ENCODE results near the gene TMEM170B. TPM values are rescaled to one million over a fixed set of nuclear protein-coding genes. Genes with fewer than 3 reads are reported as not detected.

TMEM170B gene
- polyA plus RNA-seq, 2 of the 4 experiments (the other 2 are of a cell fraction) = 2.5 to 3.2 TPM

DNA sequence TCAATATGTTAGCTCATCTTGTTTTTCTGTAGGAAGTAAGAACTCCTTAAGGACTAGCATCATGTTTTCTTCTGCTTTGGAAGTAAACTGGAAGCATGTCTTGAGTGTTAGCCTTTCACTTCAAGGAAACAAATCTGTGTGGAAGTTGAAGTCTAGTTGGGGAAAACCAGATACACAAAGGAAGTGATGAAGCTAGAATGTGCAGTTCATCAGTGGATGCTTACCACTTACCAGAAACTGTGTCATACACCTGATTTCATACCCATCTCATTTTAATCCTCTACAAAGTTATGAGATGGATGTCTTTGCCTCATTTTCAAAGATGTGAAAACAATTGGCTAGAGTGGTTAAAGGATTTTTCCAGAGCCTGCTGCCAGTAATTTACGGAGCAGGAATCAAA, 75.8 kb downstream of the TMEM170B start:
- Histone ChIP-seq H3K9me3 (peaks cover 11% of the 10 kb centered on the region; the same call in 2 of the 3 replicates), H3K27ac (peak overlapping the region; percentile 62 to 84), H3K4me1 (peaks cover 45% of the 10 kb centered on the region), H3K4me2 (peak overlapping the region; percentile 45), H3K4me3 (no peak overlapping the region)
- WGBS (ENCODE audit: missing lambda C conversion rate) = 96% methylated on average over 1 of the region's 1 CpG
- TF ChIP-seq, protein P1, sequence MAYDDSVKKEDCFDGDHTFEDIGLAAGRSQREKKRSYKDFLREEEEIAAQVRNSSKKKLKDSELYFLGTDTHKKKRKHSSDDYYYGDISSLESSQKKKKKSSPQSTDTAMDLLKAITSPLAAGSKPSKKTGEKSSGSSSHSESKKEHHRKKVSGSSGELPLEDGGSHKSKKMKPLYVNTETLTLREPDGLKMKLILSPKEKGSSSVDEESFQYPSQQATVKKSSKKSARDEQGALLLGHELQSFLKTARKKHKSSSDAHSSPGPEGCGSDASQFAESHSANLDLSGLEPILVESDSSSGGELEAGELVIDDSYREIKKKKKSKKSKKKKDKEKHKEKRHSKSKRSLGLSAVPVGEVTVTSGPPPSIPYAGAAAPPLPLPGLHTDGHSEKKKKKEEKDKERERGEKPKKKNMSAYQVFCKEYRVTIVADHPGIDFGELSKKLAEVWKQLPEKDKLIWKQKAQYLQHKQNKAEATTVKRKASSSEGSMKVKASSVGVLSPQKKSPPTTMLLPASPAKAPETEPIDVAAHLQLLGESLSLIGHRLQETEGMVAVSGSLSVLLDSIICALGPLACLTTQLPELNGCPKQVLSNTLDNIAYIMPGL (CRISPR knock-in tag; IDR thresholded peaks at IDR 0.05; ENCODE audit: borderline replicate concordance) = no peak
- TF ChIP-seq CHD4 (IDR thresholded peaks at IDR 0.05; ENCODE audit: borderline replicate concordance) = no peak
- TF ChIP-seq HOXA7 (CRISPR knock-in tag; IDR thresholded peaks at IDR 0.05) = no peak
- TF ChIP-seq ZSCAN20 (CRISPR knock-in tag; IDR thresholded peaks at IDR 0.05) = no peak
- TF ChIP-seq TP53 (CRISPR knock-in tag; IDR thresholded peaks at IDR 0.05) = no peak
- TF ChIP-seq MAFK (IDR thresholded peaks at IDR 0.05; ENCODE audit: partially characterized antibody) = no peak
- FAIRE-seq (no peak), ATAC-seq (no peak), DNase-seq (ENCODE audit: low read depth in 1 of 2, low spot score in 1 of 2) (no peak)
- CTCF ChIA-PET = interaction anchor here (1.4 kb wide), 1 partner anchor 677 kb away, joined by 4 read pairs; the partner anchor contains the start of gene EDN1
- POLR2A ChIA-PET = no interaction called here

DNA sequence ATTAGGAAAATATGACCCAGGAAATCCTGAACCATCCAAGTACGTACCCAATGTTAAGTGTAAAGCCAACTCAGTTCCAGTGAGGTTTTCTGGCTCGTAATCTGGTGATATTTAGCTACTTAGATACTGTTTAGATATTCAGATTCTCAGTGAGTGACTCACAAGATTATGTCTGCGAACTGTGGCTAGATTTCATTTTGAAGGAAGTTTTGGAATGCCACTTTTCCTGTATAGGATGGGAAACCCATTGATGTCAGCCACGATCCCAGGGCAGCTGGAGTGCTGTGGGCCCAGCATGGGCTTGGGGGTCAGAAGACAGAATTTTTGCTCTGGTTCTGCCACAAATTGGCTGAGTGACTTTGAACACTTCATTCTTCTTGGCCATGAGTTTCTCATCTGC, 76.3 kb downstream of the TMEM170B start:
- H3K4me3 ChIP-seq = no peak overlapping the region
- peaks cover 11% of the 10 kb centered on the region; the same call in 2 of the 3 replicates for H3K9me3 ChIP-seq
- peak overlapping the region; percentile 45 for H3K4me2 ChIP-seq
- peak; percentile 8 to 57 for DNase-seq (ENCODE audit: low read depth in 1 of 2, low spot score in 1 of 2)
- POLR2A ChIA-PET = interaction anchor here (1.1 kb wide), 1 partner anchor 677 kb away, joined by 3 read pairs; the partner anchor contains the start of gene EDN1
- peak in 1 of 2 experiments; percentile 48; a peak in 3 of 6 replicates for ATAC-seq
- 10% methylated on average over 4 of the region's 4 CpGs for WGBS (ENCODE audit: missing lambda C conversion rate)
- CTCF ChIA-PET = interaction anchor here (1.4 kb wide), 1 partner anchor 676 kb away, joined by 4 read pairs; the partner anchor contains the start of gene EDN1
- no peak for FAIRE-seq
- peaks cover 39% of the 10 kb centered on the region for H3K4me1 ChIP-seq
- H3K27ac ChIP-seq = peak overlapping the region; percentile 62 to 84
- TF ChIP-seq, protein P2, sequence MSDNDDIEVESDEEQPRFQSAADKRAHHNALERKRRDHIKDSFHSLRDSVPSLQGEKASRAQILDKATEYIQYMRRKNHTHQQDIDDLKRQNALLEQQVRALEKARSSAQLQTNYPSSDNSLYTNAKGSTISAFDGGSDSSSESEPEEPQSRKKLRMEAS (IDR thresholded peaks at IDR 0.05) = peak; percentile 45; the same call in 1 of the 2 replicates
- TF ChIP-seq HOXA7 (CRISPR knock-in tag; IDR thresholded peaks at IDR 0.05) (no peak), ZFP36 (IDR thresholded peaks at IDR 0.05; ENCODE audit: borderline replicate concordance, partially characterized antibody) (no peak), SMC3 (IDR thresholded peaks at IDR 0.05) (no peak), CHD4 (IDR thresholded peaks at IDR 0.05; ENCODE audit: borderline replicate concordance) (no peak), FOSL2 (IDR thresholded peaks at IDR 0.05) (no peak), FOSL2 (CRISPR knock-in tag; IDR thresholded peaks at IDR 0.05) (peak; percentile 63), GATA3 (IDR thresholded peaks at IDR 0.05; ENCODE audit: borderline replicate concordance) (peak; percentile 58; the same call in 1 of the 2 replicates)

DNA sequence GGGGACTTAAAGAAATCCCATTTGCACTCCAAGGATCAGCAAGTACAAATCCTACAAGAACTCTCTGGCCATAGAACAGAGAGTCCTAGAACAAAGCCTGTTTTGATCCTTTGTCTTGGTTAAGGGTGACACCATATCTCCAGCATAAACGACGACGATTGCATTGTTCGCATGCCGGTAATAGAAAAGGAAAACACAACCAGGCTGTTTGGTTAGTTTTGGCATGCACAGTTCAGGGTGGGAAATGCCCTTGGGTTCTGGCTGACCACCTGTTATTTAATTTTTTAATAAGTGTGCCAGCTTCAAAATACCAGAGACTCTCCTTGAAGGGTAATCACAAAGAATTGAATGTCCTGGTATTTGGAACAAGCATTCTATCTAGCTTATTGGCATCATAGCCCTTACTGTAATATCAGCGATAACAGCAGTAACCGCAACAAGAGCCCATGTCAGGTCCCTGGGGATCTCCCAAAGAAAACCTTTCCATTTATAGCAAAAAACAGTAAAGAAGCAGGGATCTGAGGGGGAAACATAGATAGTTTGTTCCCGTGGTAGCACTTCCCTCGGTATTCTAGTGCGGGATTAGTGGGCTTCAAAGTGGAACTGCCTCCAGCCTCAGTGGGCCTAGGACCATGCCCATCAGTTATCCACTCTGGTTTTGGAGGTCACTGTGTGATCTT, 77.1 kb downstream of the TMEM170B start:
- H3K4me3 ChIP-seq = no peak overlapping the region
- WGBS (ENCODE audit: missing lambda C conversion rate) = 93% methylated on average over 10 of the region's 10 CpGs
- peaks cover 31% of the 10 kb centered on the region for H3K4me1 ChIP-seq
- ChIA-PET CTCF (interaction anchor here (0.9 to 1.4 kb wide), 3 partner anchors 11 to 676 kb away, joined by 3 to 5 read pairs (median 4); partner anchors contain the start of gene EDN1), POLR2A (interaction anchor here (1.1 kb wide), 1 partner anchor 676 kb away, joined by 3 read pairs; the partner anchor contains the start of gene EDN1)
- no peak overlapping the region for H3K4me2 ChIP-seq
- no peak for FAIRE-seq
- no peak for ATAC-seq
- no peak for TF ChIP-seq HOXB5 (CRISPR knock-in tag; IDR thresholded peaks at IDR 0.05)
- TF ChIP-seq TP53 (CRISPR knock-in tag; IDR thresholded peaks at IDR 0.05) = no peak
- no peak for TF ChIP-seq BHLHE40 (IDR thresholded peaks at IDR 0.05; ENCODE audit: low read depth, low read length)
- TF ChIP-seq, protein P3, sequence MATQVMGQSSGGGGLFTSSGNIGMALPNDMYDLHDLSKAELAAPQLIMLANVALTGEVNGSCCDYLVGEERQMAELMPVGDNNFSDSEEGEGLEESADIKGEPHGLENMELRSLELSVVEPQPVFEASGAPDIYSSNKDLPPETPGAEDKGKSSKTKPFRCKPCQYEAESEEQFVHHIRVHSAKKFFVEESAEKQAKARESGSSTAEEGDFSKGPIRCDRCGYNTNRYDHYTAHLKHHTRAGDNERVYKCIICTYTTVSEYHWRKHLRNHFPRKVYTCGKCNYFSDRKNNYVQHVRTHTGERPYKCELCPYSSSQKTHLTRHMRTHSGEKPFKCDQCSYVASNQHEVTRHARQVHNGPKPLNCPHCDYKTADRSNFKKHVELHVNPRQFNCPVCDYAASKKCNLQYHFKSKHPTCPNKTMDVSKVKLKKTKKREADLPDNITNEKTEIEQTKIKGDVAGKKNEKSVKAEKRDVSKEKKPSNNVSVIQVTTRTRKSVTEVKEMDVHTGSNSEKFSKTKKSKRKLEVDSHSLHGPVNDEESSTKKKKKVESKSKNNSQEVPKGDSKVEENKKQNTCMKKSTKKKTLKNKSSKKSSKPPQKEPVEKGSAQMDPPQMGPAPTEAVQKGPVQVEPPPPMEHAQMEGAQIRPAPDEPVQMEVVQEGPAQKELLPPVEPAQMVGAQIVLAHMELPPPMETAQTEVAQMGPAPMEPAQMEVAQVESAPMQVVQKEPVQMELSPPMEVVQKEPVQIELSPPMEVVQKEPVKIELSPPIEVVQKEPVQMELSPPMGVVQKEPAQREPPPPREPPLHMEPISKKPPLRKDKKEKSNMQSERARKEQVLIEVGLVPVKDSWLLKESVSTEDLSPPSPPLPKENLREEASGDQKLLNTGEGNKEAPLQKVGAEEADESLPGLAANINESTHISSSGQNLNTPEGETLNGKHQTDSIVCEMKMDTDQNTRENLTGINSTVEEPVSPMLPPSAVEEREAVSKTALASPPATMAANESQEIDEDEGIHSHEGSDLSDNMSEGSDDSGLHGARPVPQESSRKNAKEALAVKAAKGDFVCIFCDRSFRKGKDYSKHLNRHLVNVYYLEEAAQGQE (IDR thresholded peaks at IDR 0.05) = no peak
- TF ChIP-seq HOXA7 (CRISPR knock-in tag; IDR thresholded peaks at IDR 0.05) = no peak
- TF ChIP-seq ZC3H11A (IDR thresholded peaks at IDR 0.05) = no peak
- no peak for TF ChIP-seq SMC3 (IDR thresholded peaks at IDR 0.05)
- TF ChIP-seq RCOR1 (IDR thresholded peaks at IDR 0.05; ENCODE audit: low read depth, low read length) = no peak
- peak overlapping the region; percentile 62 to 84 for H3K27ac ChIP-seq
- peaks cover 11% of the 10 kb centered on the region; the same call in 2 of the 3 replicates for H3K9me3 ChIP-seq
- DNase-seq (ENCODE audit: low read depth in 1 of 2, low spot score in 1 of 2) = no peak

All from A549 (cell line).